G401.6 (cell line): Measurements from ENCODE around the gene OLFML2A.
A peak's percentile ranks its signal among the peaks of the same experiment; 100 is the strongest.

Experiments
- FAIRE-seq: peaks from 2 replicates; lab custom pipeline; 2012; peaks lifted over from hg19 to GRCh38; lab: Jason Lieb, UNC

Gene OLFML2A

GRCh38 chr9:124854161-124854560, 77.2 kb downstream of the OLFML2A start:
- no peak for FAIRE-seq

- FAIRE-seq = no peak
Measured at GRCh38 chr9:124854822-124855221, 77.9 kb downstream of the OLFML2A start.

GRCh38 chr9:124855566-124855943, 78.6 kb downstream of the OLFML2A start:
- no peak for FAIRE-seq

DNA sequence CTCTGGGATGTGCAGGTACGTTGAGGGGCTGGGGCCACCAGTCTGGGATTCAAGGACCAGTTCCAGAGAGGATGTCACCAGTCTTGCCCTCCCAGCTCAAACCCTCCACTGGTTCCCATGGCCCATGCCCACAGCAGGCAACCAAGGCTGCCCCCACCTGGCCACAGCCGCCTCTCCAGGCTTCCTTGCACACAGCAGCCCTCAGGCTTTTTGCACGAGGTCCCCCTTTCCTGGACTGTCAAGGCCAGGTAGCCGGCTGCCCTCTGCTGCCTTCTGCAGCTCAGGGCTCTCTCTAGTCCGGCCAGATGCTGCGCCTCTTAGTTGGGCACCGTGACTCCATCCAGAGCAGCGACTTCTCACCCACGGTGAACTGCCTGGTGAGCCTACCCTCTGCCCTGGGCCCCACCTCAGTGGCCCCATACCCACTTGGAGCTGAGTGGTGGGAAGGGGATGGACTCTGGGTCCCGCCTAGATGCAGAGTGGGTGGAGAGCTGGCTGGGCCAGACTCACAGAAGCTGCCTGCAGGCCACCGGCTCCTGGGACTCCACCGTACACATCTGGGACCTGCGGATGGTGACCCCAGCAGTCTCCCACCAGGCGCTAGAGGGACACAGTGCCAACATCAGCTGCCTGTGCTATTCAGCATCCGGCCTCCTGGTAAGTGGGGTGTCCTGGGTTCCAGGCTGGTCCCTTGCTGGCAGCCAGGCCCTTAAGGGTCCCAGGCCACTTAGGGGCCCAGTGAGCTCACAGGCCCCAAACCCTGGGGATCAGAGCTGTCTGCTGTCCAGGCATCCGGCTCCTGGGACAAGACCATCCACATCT, 79.2 kb downstream of the OLFML2A start:
- FAIRE-seq = peak; percentile 80

- FAIRE-seq = no peak
Measured at GRCh38 chr9:124857533-124858162, 80.7 kb downstream of the OLFML2A start.

DNA sequence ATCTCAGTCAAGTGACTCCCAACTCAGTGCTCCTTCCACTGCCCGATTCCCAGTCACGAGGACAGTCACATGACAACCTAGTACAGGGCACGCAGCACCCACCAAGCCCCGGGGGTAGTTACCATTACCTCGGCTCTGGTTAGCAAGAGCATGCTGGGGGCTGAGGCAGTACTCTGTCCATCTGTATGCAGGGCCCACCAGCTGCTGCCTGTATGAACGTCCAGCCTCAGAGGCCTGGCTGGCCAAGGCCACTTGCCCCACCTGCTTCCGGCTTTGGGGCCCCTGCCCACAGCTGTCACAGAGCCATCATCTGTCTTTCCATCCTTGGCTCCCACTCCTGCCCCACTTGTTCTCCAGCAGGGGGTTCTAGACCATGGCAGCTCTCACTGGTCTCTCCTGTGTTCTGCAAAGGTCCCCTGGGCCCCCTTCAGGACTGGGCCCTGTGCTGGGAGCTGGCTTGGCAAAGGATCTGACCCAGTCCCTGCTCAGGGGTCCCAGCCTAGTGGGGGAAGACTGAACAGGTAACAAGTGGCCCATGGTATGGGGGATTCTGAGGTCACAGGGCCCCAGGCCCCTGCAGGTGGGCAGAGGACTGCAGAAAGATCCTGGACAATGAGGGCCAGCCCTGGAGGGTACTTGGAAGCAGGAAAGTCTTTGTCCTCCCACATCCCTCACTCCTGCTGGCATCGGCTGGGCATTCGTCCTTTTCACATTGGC, 81.6 kb downstream of the OLFML2A start:
- no peak for FAIRE-seq

DNA sequence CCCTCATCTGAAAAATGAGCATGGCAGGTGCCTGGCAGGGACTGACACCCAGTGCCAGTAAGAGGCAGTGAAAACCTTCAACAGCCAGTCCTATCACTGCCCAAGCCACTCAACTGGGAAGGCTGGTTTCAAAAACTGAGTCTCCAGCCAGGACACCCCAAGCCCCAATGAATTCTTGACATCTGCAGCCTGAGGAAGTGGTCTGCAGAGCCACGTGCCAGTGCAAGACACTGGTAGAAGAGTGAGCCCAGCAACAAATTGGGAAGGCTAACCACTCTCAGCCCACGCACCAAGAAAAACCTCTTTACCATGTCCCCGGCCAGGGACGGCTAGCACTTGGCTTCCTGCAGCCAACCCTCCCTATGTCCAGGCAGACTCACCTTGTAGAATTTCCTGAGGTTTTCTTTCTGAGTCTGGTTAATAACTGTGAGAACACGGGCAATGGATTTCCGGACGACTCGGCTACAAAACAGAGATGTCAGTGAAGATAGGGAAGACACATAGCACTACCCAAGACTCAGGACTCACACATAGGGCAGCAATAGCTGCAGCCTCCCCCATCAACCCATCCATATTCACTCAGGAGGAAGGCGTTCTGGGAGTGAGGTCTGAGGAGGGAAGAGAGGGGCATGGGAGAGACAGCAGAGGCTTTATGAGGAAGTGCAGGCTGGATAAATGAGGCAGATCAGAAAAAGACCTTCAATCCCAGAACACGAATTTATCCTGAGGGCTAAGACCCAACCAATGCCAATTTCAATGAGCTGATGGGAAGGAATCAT, 83.1 kb downstream of the OLFML2A start:
- FAIRE-seq = no peak

GRCh38 chr9:124860582-124861341, 83.8 kb downstream of the OLFML2A start:
- FAIRE-seq = no peak

DNA sequence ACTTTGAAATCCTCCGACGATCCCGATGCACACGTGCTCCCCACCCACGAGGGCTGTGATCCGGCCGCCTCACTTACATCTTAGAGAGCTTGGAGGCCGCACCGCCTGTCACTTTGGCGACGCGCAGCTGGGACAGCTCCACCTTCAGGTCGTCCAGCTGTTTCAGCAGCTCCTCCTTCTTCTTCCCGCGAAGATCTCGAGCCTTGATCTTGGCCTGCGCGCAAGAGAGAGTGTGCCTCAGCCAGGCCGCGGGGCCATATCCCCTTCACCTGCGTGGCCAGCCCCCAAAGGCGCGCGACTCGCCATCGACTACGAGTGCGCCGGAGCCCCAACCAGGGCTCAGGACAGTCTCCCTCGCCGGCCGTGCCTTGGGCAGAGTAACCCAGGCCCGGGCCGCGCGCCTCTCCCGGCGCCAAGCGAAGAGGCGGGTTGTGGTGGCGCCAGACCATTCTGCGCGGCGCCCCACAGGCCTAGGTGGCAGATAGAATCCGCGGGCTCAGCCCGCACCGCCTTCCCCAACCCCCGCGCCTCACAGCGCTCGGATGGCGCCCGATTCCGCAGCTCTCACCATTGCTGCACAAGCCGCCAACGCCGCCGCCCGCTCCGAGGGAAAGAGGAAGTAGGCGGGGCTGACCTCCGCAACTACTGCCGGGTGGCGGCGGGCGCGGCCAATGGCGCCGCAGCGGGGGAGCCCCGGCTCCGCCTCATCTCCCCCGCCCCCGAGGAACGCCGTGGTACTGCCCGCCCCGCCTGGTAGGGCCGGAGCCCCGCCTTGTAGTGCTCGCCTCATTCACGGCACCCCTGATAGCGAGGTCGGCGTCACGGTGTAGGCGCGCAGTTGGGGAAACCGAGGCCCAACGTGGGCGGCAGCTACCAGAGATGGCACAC, 84.7 kb downstream of the OLFML2A start, which contains the start of the genes ARPC5L and RPL35:
ARPC5L (plus strand) TSS at position 789 of the 888 bp plus-strand sequence. CDS start 7,161 bp downstream, outside the sequence.
RPL35 (minus strand) TSS at position 616 of the 888 bp plus-strand sequence; CDS start at position 571, 45 bp downstream.
- FAIRE-seq = no peak

DNA sequence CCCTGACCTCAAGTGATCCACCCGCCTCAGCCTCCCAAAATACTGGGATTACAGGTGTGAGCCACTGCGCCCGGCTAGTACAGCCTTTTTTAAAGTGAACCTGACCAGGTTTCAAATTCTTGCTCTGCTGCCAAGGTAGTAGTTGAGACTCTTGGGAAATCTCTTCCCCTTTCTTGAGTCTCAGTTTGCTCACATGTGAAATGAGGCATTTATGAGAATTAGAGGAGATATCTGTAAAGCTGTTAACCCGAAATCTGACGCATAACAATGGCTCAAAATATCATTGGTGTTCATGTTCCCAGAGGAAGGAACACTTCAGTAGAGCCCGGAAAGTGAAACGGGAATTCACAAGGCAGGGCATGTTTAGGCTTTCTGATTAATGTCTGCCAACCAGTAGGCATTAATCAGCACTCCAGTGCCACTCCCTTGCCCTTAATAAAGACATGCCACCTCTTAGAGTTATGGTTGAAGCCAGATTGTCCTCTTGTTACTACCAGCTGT, 86.5 kb downstream of the OLFML2A start:
- FAIRE-seq = no peak
